22Rv1 (cell line): Measurements from ENCODE around the gene APBA2.

Source experiments
- H3K27ac ChIP-seq: fragments of 450-650 bp; 2 replicates; pipeline ENCODE4 v1.5.1; 2017
- CTCF ChIP-seq: fragments of 450-650 bp; IDR thresholded peaks from 2 replicates; pipeline ENCODE4 v1.5.1; 2017; ENCODE audit warnings: mild to moderate bottlenecking
- ZFX ChIP-seq: fragments of 450-650 bp; IDR thresholded peaks from 2 replicates; pipeline ENCODE4 v1.6.1; 2017; ENCODE audit warnings: antibody characterized with exemption, borderline replicate concordance

Gene APBA2

GRCh38 chr15:29120593-29121368 is 235.0 kb downstream of the APBA2 start:
- TF ChIP-seq ZFX (no peak), CTCF (no peak)
- no peak overlapping the region for H3K27ac ChIP-seq

GRCh38 chr15:29121369-29121656 is 235.5 kb downstream of the APBA2 start:
- no peak overlapping the region for H3K27ac ChIP-seq
- TF ChIP-seq CTCF (no peak), ZFX (no peak)

- H3K27ac ChIP-seq, result no peak overlapping the region
- TF ChIP-seq ZFX (no peak), CTCF (no peak)
Measured at GRCh38 chr15:29121907-29122306, 236.1 kb downstream of the APBA2 start.

GRCh38 chr15:29122506-29122905 is 236.7 kb downstream of the APBA2 start:
- TF ChIP-seq CTCF (no peak), ZFX (no peak)
- H3K27ac ChIP-seq, result no peak overlapping the region

GRCh38 chr15:29123171-29123570 is 237.4 kb downstream of the APBA2 start:
- no peak for TF ChIP-seq ZFX
- no peak for TF ChIP-seq CTCF
- no peak overlapping the region for H3K27ac ChIP-seq

GRCh38 chr15:29123991-29124390 is 238.2 kb downstream of the APBA2 start:
- H3K27ac ChIP-seq, result no peak overlapping the region
- TF ChIP-seq CTCF (no peak), ZFX (no peak)

- no peak for TF ChIP-seq CTCF
- no peak for TF ChIP-seq ZFX
Measured at GRCh38 chr15:29124581-29125381, 239.0 kb downstream of the APBA2 start.

More at GRCh38 chr15:29124581-29125381, 239.0 kb downstream of the APBA2 start:
- no peak overlapping the region for H3K27ac ChIP-seq
